Islet precursor cell (in vitro differentiated cells): Measurements from ENCODE around the gene MAGIX.
A peak's percentile ranks its signal among the peaks of the same experiment; 100 is the strongest.

Source experiments
- DNase-seq: peaks from one replicate; pipeline ENCODE4 v3.0.0-alpha.2; 2018

MAGIX gene

GRCh38 chrX:49184294-49185281 lies 22.0 kb downstream of the MAGIX start:
- DNase-seq = peak; percentile 97

GRCh38 chrX:49186125-49187027 lies 23.8 kb downstream of the MAGIX start, which contains the start of gene PRICKLE3:
Gene PRICKLE3, minus strand, starts transcription at chrX:49186373. Its CDS starts 76 bp downstream, at chrX:49186297.
- DNase-seq = peak; percentile 90

GRCh38 chrX:49187028-49187394 lies 24.5 kb downstream of the MAGIX start:
- DNase-seq = no peak

- no peak for DNase-seq
Observed at GRCh38 chrX:49187526-49187925, 25.0 kb downstream of the MAGIX start.

GRCh38 chrX:49188468-49189076 lies 26.0 kb downstream of the MAGIX start:
- DNase-seq = no peak

- no peak for DNase-seq
Observed at GRCh38 chrX:49189606-49190005, 27.0 kb downstream of the MAGIX start.

GRCh38 chrX:49190821-49191573 lies 28.4 kb downstream of the MAGIX start:
- DNase-seq = peak; percentile 98

- peak; percentile 67 for DNase-seq
Observed at GRCh38 chrX:49191574-49192011, 29.0 kb downstream of the MAGIX start.

- no peak for DNase-seq
Observed at GRCh38 chrX:49192722-49193328, 30.3 kb downstream of the MAGIX start.

GRCh38 chrX:49193542-49193964 lies 31.0 kb downstream of the MAGIX start:
- no peak for DNase-seq

GRCh38 chrX:49197543-49198087 lies 35.1 kb downstream of the MAGIX start:
- DNase-seq = no peak

- DNase-seq = no peak
Observed at GRCh38 chrX:49198540-49199314, 36.2 kb downstream of the MAGIX start.

- no peak for DNase-seq
Observed at GRCh38 chrX:49199315-49199595, 36.7 kb downstream of the MAGIX start.

- DNase-seq = peak; percentile 95
Observed at GRCh38 chrX:49199906-49200771, 37.6 kb downstream of the MAGIX start, which contains the start of gene SYP. Gene SYP, minus strand, starts transcription at chrX:49200193. Its CDS starts 7 bp downstream, at chrX:49200186.

GRCh38 chrX:49202022-49202421 lies 39.5 kb downstream of the MAGIX start:
- no peak for DNase-seq

- no peak for DNase-seq
Observed at GRCh38 chrX:49203536-49203935, 41.0 kb downstream of the MAGIX start.

GRCh38 chrX:49204017-49204416 lies 41.5 kb downstream of the MAGIX start:
- no peak for DNase-seq

GRCh38 chrX:49204709-49205108 lies 42.2 kb downstream of the MAGIX start:
- DNase-seq = no peak

GRCh38 chrX:49205443-49205842 lies 42.9 kb downstream of the MAGIX start:
- DNase-seq = no peak

GRCh38 chrX:49206543-49206942 lies 44.0 kb downstream of the MAGIX start:
- no peak for DNase-seq
